ENCODE measurements around the gene EVC2. TPM values are rescaled to one million over a fixed set of nuclear protein-coding genes. Genes with fewer than 3 reads are reported as not detected.
A peak's percentile ranks its signal among the peaks of the same experiment; 100 is the strongest.

Gene EVC2
- total RNA-seq, 2 experiments from 2014 or later: 3.4 TPM; not detected in 1

DNA sequence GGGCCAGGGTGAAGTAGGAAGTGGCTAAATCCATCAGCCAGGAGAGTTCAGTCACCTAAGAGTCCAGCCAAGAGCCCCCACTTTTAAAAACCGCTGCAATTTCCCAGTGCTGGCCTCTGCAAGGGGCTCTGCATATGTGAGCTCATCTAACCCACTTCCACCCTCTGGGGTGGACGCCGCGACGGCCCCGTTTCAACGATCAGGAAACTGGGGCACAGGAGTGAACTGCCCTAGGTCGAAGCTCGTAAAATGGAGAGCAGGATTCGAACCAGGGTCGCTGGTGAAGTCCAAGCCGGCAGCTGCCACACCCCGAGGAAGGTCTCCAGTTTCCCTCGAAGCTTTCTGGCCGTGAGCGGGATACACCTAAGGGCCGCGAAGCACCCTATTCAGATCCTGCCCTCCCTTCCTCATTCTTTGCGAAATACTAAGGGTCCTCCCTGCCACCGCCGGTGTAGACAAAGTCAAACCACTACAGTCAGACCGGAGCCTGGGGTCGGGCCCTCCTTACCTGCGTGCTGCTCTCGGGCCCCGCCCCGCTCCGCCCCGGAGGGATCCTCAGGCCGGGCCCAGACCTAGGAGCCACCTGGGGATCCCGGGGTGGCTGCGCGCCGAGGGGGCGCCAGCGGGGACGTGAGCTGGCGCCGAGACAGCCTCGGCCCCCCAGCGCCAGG lies 446 bp downstream of the EVC2 start:
- no peak for TF ChIP-seq EZH2phosphoT487 (IDR thresholded peaks at IDR 0.05; ENCODE audit: borderline replicate concordance, low read depth, low read length)
- TF ChIP-seq, protein P1, sequence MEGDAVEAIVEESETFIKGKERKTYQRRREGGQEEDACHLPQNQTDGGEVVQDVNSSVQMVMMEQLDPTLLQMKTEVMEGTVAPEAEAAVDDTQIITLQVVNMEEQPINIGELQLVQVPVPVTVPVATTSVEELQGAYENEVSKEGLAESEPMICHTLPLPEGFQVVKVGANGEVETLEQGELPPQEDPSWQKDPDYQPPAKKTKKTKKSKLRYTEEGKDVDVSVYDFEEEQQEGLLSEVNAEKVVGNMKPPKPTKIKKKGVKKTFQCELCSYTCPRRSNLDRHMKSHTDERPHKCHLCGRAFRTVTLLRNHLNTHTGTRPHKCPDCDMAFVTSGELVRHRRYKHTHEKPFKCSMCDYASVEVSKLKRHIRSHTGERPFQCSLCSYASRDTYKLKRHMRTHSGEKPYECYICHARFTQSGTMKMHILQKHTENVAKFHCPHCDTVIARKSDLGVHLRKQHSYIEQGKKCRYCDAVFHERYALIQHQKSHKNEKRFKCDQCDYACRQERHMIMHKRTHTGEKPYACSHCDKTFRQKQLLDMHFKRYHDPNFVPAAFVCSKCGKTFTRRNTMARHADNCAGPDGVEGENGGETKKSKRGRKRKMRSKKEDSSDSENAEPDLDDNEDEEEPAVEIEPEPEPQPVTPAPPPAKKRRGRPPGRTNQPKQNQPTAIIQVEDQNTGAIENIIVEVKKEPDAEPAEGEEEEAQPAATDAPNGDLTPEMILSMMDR (conservative IDR thresholded peaks at IDR 0.05; ENCODE audit: low read length): no peak
- Histone ChIP-seq H3K27ac (ENCODE audit: low read depth, low read length, poor library complexity, severe bottlenecking) (no peak overlapping the region), H2AFZ (ENCODE audit: low read length) (no peak overlapping the region), H3K79me2 (ENCODE audit: insufficient read depth, low read depth, low read length) (no peaks in the 10 kb centered on the region), H3K9me3 (ENCODE audit: low read length) (no peaks in the 10 kb centered on the region), H4K20me1 (ENCODE audit: insufficient read depth, low read length) (no peaks in the 10 kb centered on the region), H3K4me1 (ENCODE audit: insufficient read depth, low read length, poor library complexity, severe bottlenecking) (no peaks in the 10 kb centered on the region), H3K9me2 (ENCODE audit: insufficient read depth, low read length) (no peaks in the 10 kb centered on the region), H3K36me3 (ENCODE audit: insufficient read depth, low read length) (no peaks in the 10 kb centered on the region), H3K4me2 (ENCODE audit: low read length) (peak overlapping the region; percentile 20; the same call in 1 of the 2 replicates), H3K4me3 (ENCODE audit: low read depth, low read length, poor library complexity, severe bottlenecking) (no peak overlapping the region)
- DNase-seq (ENCODE audit: low spot score): no peak
- POLR2A ChIA-PET: no interaction called here
- BruUV-seq (replicated peaks): no TSS peak
- intact Hi-C loops (cut with micrococcal nuclease; ENCODE audit: unreplicated experiment): no loop called here
- CTCF ChIA-PET (ENCODE audit: unreplicated experiment): no interaction called here

DNA sequence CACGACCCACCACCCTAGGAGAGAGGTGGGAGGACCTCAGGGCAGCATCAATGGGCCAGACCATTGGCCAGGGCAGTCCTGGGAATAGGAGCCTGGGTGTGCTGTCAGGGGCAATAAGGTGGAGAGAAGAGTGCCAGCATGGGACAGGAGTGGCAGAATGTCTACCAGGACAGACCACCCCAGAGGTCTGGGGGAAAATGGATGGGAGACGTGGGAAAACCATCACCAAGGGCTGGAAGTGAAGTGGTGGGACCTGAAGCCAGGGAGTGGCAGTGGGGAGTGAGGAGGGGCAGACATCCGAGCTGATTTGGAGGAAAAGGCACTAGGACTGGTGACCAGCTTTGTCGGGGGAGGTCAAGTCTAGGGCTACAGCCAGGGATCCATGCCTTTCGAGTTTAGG lies 993 bp downstream of the EVC2 start:
- no peaks in the 10 kb centered on the region for H4K20me1 ChIP-seq (ENCODE audit: insufficient read depth, low read length)
- no peaks in the 10 kb centered on the region for H3K36me3 ChIP-seq (ENCODE audit: insufficient read depth, low read length)
- no peak for DNase-seq (ENCODE audit: low spot score)
- no peaks in the 10 kb centered on the region for H3K9me2 ChIP-seq (ENCODE audit: insufficient read depth, low read length)
- H3K4me1 ChIP-seq (ENCODE audit: insufficient read depth, low read length, poor library complexity, severe bottlenecking): no peaks in the 10 kb centered on the region
- no peak overlapping the region for H3K4me3 ChIP-seq (ENCODE audit: low read depth, low read length, poor library complexity, severe bottlenecking)
- POLR2A ChIA-PET: no interaction called here
- no peak overlapping the region for H2AFZ ChIP-seq (ENCODE audit: low read length)
- H3K9me3 ChIP-seq (ENCODE audit: low read length): no peaks in the 10 kb centered on the region
- no TSS peak for BruUV-seq (replicated peaks)
- CTCF ChIA-PET (ENCODE audit: unreplicated experiment): no interaction called here
- TF ChIP-seq, protein P1 (conservative IDR thresholded peaks at IDR 0.05; ENCODE audit: low read length): no peak
- no peak for TF ChIP-seq EZH2phosphoT487 (IDR thresholded peaks at IDR 0.05; ENCODE audit: borderline replicate concordance, low read depth, low read length)
- no peaks in the 10 kb centered on the region for H3K79me2 ChIP-seq (ENCODE audit: insufficient read depth, low read depth, low read length)
- H3K27ac ChIP-seq (ENCODE audit: low read depth, low read length, poor library complexity, severe bottlenecking): no peak overlapping the region
- H3K4me2 ChIP-seq (ENCODE audit: low read length): no peak overlapping the region
- intact Hi-C loops (cut with micrococcal nuclease; ENCODE audit: unreplicated experiment): no loop called here

DNA sequence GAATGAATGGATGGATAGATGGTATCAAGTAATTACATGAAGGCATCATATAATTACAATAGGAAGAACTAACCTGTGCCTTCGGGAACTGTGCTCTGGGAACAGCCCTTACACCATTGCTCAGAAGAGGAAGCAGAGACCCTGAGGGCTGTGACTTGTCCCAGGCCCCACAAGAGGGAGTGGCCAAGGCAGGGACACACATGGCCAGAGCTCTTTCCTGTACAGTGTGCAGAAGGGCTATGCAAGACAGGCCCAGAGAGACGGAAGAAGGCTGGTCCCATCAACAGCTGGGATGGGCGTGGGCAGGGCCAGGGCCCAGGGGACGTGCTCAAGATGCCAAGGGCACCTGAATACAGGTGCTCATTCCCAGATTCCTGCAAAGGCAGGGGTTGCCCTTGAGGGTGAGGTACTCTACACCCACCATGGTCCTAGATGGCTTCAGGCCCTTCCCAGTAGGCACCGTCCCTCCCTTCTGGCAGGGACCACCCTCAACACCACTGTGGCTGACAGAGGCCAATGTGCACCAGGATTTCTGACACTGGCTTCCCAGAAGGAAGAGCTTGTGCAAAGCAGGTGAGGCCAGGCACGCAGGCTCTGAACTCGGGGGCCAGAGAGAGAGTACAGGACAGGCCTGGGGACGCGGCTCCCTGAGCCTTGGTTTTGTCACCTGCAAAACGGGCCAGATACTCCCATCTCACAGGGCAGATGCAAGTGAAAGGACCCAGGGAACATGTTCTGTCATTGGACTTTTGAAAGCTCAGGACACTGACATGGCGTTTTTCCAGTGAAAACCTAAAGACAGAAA lies 1.7 kb downstream of the EVC2 start:
- no peaks in the 10 kb centered on the region for H4K20me1 ChIP-seq (ENCODE audit: insufficient read depth, low read length)
- no peak overlapping the region for H3K4me2 ChIP-seq (ENCODE audit: low read length)
- no peaks in the 10 kb centered on the region for H3K9me2 ChIP-seq (ENCODE audit: insufficient read depth, low read length)
- ChIA-PET CTCF (ENCODE audit: unreplicated experiment) (no interaction called here), POLR2A (no interaction called here)
- BruUV-seq (replicated peaks): no TSS peak
- no peak for TF ChIP-seq EZH2phosphoT487 (IDR thresholded peaks at IDR 0.05; ENCODE audit: borderline replicate concordance, low read depth, low read length)
- TF ChIP-seq, protein P1 (conservative IDR thresholded peaks at IDR 0.05; ENCODE audit: low read length): no peak
- no peaks in the 10 kb centered on the region for H3K36me3 ChIP-seq (ENCODE audit: insufficient read depth, low read length)
- no peak overlapping the region for H3K4me3 ChIP-seq (ENCODE audit: low read depth, low read length, poor library complexity, severe bottlenecking)
- no peak for DNase-seq (ENCODE audit: low spot score)
- no peaks in the 10 kb centered on the region for H3K79me2 ChIP-seq (ENCODE audit: insufficient read depth, low read depth, low read length)
- H3K4me1 ChIP-seq (ENCODE audit: insufficient read depth, low read length, poor library complexity, severe bottlenecking): no peaks in the 10 kb centered on the region
- no peak overlapping the region for H2AFZ ChIP-seq (ENCODE audit: low read length)
- intact Hi-C loops (cut with micrococcal nuclease; ENCODE audit: unreplicated experiment): no loop called here
- H3K27ac ChIP-seq (ENCODE audit: low read depth, low read length, poor library complexity, severe bottlenecking): no peak overlapping the region
- no peaks in the 10 kb centered on the region for H3K9me3 ChIP-seq (ENCODE audit: low read length)
